ENCODE measurements around the gene MRPS18B.

Gene MRPS18B

DNA sequence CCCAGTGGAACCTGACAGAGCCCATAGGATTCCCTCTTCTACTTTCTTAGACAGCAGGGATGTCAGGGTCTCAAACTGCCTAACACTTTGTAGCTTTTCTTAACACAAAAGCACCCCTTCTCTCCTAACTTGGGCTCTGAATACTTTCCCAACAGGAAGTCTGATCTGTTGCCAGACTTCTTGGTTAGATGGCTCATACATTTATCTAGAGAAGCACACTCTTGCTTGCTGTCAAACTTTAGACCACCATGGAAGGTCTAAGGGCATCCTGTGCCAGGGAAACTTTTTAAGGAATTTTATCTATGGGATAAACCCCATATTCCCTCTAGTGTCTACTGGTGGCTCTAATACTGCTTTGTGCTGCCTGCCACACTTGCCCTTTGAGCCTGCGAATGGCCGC, 26.0 kb downstream of the MRPS18B start:
- no peak overlapping the region for H3K4me3 ChIP-seq (ENCODE audit: low read depth, low read length)
- TF ChIP-seq, protein P1, sequence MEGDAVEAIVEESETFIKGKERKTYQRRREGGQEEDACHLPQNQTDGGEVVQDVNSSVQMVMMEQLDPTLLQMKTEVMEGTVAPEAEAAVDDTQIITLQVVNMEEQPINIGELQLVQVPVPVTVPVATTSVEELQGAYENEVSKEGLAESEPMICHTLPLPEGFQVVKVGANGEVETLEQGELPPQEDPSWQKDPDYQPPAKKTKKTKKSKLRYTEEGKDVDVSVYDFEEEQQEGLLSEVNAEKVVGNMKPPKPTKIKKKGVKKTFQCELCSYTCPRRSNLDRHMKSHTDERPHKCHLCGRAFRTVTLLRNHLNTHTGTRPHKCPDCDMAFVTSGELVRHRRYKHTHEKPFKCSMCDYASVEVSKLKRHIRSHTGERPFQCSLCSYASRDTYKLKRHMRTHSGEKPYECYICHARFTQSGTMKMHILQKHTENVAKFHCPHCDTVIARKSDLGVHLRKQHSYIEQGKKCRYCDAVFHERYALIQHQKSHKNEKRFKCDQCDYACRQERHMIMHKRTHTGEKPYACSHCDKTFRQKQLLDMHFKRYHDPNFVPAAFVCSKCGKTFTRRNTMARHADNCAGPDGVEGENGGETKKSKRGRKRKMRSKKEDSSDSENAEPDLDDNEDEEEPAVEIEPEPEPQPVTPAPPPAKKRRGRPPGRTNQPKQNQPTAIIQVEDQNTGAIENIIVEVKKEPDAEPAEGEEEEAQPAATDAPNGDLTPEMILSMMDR (IDR thresholded peaks at IDR 0.05; ENCODE audit: borderline replicate concordance, insufficient read depth, low read depth, low read length) = no peak

- no peak overlapping the region for H3K4me3 ChIP-seq (ENCODE audit: low read depth, low read length)
- TF ChIP-seq, protein P1 (IDR thresholded peaks at IDR 0.05; ENCODE audit: borderline replicate concordance, insufficient read depth, low read depth, low read length) = no peak
Observed at GRCh38 chr6:30644769-30645168, 27.1 kb downstream of the MRPS18B start.

DNA sequence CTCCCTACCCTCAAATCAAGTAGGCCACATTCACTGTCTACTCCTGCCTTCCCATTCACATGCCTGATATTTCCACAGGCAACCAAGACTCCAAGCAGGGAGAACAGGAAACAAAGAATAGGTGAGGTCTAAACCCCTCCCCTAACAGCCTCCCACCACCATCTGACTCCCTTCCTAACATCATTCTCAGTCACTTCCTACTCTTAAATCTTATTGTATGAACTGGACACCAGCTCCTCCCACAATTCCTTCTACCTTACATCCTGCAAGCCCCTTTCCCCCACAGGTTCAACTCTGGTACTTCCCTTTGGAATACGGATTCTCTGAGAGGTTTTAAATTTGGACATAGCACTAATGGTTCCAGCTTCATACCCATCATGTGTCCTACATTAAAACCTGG, 28.3 kb downstream of the MRPS18B start:
- no peak overlapping the region for H3K4me3 ChIP-seq (ENCODE audit: low read depth, low read length)
- TF ChIP-seq, protein P1 (IDR thresholded peaks at IDR 0.05; ENCODE audit: borderline replicate concordance, insufficient read depth, low read depth, low read length) = no peak

DNA sequence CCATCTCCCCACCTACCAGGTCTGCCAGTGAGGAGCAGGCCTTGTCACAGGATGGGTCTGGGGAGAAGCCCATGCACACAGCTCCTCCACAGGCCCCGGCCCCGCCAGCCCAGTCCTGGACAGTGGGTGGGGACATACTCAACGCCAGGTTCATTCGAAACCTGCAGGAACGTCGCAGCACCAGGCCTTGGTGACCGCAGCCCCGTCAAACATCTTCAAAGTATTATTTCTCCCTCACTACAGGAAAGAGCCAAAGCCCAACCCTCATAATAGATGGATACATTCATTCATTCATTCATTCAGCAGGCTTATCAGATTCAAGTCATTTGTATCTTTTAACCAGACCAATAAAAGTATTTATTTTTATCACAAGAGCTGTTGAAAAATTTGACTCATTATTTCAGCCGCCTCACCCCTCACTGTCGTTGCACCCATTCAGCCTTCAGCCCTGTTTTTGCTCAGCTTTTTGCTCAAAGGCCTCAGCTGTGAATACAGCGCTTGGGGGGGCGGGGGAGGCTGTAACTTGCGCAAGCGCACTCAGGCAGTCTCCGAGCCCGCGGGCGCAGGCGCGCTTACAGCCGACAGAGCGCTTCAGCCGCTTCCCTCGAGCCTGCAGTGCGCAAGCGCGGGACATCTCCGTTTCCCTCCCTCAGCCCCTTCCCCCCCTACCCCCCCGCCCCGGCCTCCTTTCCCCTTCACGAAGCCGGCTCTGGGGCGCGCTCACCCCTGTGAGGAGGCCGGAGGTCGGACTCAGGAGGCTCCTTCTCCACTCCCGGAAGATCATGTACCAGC, 29.0 kb downstream of the MRPS18B start, which contains the start of gene C6orf136:
TSS of gene C6orf136 (plus strand) at position 684 of the 792 bp plus-strand sequence. CDS start at position 783, 99 bp downstream.
- TF ChIP-seq, protein P1 (IDR thresholded peaks at IDR 0.05; ENCODE audit: borderline replicate concordance, insufficient read depth, low read depth, low read length) = no peak
- peak within 1 kb of the TSS; percentile 86 for H3K4me3 ChIP-seq (ENCODE audit: low read depth, low read length)

- H3K4me3 ChIP-seq (ENCODE audit: low read depth, low read length) = peak overlapping the region; percentile 86
- TF ChIP-seq, protein P1 (IDR thresholded peaks at IDR 0.05; ENCODE audit: borderline replicate concordance, insufficient read depth, low read depth, low read length) = no peak
Observed at GRCh38 chr6:30647242-30648116, 29.8 kb downstream of the MRPS18B start.

DNA sequence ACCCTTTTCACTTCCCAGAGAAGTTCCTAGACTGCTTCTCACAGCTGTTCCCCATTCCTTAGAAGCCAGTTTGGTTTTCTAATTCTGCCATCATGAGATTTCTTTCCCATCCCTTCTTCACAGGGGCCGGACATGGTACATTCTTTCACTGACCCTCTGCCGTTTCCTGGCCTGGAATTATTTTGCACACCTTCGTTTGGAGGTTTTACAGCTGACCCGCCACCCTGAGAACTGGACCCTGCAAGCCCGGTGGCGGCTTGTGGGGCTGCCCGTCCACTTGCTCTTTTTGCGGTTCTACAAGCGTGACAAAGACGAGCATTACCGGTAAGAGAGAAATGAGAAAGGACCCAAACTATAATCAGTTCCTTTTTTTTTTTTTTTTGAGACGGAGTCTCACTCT, 33.5 kb downstream of the MRPS18B start:
- H3K4me3 ChIP-seq (ENCODE audit: low read depth, low read length) = no peak overlapping the region
- TF ChIP-seq, protein P1 (IDR thresholded peaks at IDR 0.05; ENCODE audit: borderline replicate concordance, insufficient read depth, low read depth, low read length) = no peak
